Measurements from ENCODE around the gene DLGAP1.
"Not testable (repeated sequence)": the region's sequence is repeated elsewhere in the genome, so short reads cannot be mapped to it uniquely, and the experiment has no call there.

DLGAP1 gene

GRCh38 chr18:4455113-4455811 lies at the start of gene DLGAP1:
DLGAP1 (minus strand) TSS chr18:4455307.
- DNase-seq: peak in 1 of 4 experiments; percentile 3

DNA sequence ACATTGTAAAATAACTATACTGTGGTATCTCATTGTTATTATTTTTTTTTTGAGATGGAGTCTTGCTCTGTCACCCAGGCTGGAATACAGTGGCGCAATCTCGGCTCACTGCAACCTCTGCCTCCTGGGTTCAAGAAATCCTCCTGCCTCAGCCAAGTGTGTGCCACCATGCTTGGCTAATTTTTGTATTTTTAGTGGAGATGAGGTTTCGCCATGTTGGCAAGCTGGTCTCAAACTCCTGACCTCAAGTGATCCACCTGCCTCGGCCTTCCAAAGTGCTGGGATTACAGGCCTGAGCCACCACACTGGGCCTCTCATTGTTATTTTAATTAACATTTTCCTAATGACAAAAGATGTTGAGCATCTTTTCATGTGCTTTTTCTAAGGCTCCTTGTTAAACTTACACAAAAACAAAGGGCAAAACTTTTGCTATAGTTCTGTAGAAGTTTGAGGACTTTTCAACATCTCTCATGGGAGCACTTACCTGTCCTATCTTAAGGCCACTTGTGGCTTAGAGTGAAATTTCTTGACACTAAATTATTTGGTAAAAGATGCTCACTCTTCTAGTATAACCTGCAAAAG lies 39.7 kb upstream of the DLGAP1 start:
- not testable (repeated sequence) for DNase-seq

GRCh38 chr18:4468511-4468910 lies 13.4 kb upstream of the DLGAP1 start:
- DNase-seq: no peak

- DNase-seq: no peak
These were observed 482 bp downstream of the DLGAP1 start for GRCh38 chr18:4454537-4455112.

GRCh38 chr18:4453874-4454536 lies 1.1 kb downstream of the DLGAP1 start:
- DNase-seq: no peak

- no peak for DNase-seq
These were observed 1.6 kb downstream of the DLGAP1 start for GRCh38 chr18:4453567-4453873.

GRCh38 chr18:4450065-4450658 lies 4.9 kb downstream of the DLGAP1 start:
- DNase-seq: no peak

GRCh38 chr18:4445902-4446301 lies 9.2 kb downstream of the DLGAP1 start:
- DNase-seq: no peak

GRCh38 chr18:4444306-4444705 lies 10.8 kb downstream of the DLGAP1 start:
- DNase-seq: no peak

GRCh38 chr18:4441098-4441497 lies 14.0 kb downstream of the DLGAP1 start:
- no peak for DNase-seq

DNA sequence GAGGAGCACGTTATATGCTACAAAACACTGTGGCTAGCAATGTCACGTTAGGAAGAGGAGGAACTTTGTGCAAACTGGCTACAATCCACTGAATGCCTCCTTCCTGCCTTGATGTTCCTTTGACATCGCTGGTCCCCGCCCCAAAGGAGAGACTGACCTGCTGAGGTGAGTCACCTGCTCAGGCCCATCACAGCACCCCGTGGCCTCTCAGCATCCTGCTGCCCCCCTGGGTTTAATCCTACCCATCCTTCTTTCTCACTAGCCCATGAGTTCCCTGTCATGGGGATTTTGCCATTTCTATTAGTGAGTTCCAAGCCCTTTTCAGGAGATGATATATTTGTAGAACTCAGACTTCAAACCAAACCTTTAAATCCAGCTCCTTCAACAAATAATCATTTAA lies 16.2 kb downstream of the DLGAP1 start:
- DNase-seq: no peak

DNA sequence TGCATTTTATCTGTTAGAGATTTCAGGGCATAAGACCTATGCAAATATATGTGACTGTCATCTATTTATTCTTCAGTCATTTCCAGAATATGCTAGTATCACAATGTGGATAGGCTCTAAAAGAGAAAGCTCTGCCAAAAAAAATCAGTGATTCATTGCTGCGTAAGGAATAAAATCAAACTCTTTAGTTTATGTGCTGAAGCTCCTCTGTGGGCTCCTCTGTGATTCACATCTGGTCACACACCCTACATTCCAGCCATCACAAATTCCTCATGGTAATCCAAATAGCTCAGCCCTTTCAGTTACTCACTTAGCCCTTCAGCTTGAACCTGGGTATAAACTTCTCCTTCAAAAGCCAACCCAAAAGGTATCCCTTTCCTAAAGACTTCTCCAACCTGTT lies 21.4 kb downstream of the DLGAP1 start:
- DNase-seq: no peak

GRCh38 chr18:4430836-4431235 lies 24.3 kb downstream of the DLGAP1 start:
- no peak for DNase-seq

DNA sequence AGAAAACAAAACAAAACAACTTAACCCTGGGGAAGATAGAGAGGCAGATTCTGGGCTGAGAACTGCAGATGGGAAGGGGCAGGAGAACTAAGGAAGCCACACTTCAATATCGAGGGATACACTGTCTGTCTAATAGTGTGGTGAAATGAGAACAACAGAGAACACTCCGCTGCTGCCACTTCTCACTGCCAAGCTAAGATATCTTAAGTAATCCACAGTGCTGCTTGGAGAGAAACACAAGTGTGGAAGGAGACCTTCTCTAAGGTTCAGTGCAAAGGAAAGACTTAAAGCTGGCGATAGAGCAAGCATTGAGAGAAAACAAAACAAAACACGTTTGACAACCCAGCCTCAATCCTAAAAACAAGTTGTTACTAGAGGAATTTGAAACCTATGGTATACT lies 37.4 kb downstream of the DLGAP1 start:
- no peak for DNase-seq

GRCh38 chr18:4416976-4417375 lies 38.1 kb downstream of the DLGAP1 start:
- DNase-seq: no peak

GRCh38 chr18:4412286-4412685 lies 42.8 kb downstream of the DLGAP1 start:
- no peak for DNase-seq

DNA sequence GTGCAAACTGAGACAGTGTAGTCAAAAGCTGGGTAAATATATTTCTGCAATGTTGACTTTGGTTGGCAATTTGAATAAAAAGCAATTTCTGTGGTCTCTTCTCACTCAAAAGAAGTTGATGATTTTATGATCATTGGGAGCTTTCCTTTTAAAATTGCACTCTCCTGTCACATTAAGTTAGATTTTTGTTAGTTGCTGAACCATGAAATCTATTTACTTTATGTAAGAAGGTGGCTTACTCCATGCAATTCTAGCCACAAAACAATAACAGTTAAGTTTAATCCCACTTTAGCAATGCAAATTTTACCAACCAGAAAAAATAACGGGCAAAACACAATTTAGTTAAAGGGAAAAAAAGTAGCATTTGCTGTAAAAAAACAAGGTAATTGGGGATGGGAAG lies 48.3 kb downstream of the DLGAP1 start:
- no peak for DNase-seq

- no peak for DNase-seq
These were observed 49.1 kb downstream of the DLGAP1 start for GRCh38 chr18:4405965-4406364.

GRCh38 chr18:4403836-4404235 lies 51.3 kb downstream of the DLGAP1 start:
- no peak for DNase-seq

- no peak for DNase-seq
These were observed 54.2 kb downstream of the DLGAP1 start for GRCh38 chr18:4400911-4401310.

DNA sequence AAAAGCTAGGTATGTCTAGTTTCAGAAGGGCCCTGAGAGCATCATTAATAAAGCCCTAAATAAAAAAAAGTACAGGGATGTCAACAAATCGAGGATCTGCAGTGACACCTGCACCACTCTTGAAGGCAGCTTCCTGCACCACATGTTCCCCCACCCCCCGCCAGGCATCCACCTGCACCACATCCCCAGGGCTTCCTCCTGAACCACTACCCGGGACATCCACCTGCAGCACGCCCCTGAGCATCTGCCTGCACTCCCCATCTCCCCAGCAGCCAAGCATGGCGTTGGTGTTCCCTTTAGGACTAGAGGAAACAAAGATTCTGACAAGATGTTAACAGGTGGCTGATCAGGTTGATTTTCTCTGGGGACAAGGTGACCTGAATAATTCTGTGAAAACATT lies 55.2 kb downstream of the DLGAP1 start:
- DNase-seq: no peak

DNA sequence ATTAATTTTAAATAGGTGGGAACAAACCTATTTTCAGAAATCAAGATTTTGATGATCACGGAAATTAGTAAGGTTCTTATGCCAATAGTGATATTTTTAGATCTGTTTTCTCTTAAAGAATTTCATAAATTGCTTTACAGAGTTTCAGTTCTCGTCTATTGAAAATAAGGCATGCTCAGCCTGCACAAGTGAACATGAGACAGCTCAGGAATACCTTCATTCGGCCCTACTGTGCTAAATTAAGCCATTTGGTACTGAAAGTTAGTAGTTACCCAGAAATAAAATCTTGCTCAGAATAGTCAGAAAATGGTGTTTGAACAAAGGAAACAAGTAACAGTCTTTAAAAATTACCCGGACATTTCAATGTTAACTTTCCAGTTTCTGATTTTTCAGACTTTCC lies 60.4 kb downstream of the DLGAP1 start:
- DNase-seq: no peak

- no peak for DNase-seq
These were observed 63.2 kb downstream of the DLGAP1 start for GRCh38 chr18:4391859-4392258.

- no peak for DNase-seq
These were observed 69.2 kb downstream of the DLGAP1 start for GRCh38 chr18:4385876-4386275.
